ENCODE measurements around the gene WWOX. TPM values are rescaled to one million over a fixed set of nuclear protein-coding genes. Genes with fewer than 3 reads are reported as not detected.

The WWOX gene
- total and polyA plus RNA-seq, 2 of the 8 experiments (the other 6 are each of a cell fraction or from before 2014, with no cell fraction given), result 5.4 to 16.7 TPM

DNA sequence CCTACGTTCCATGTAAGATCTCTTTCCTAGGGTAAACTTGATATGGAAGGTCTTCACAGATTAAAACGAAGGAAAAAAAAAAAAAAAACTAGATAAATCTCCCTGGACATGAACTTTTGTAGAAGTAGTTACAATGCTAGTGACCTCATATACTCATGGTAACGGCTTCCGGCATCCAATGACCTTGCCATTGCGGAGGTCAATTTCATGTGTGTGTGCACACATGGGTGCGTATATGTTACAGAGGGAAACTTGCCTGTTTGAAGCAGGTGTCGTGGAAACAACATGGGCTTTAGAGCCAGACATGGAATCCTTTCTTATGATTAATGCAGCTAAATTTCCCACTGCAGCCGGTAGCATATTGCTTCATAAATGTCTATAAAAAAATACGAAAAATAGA lies 1065.6 kb downstream of the WWOX start (continued):
- TF ChIP-seq JUND (IDR thresholded peaks at IDR 0.05; ENCODE audit: low read length), result no peak
- no peak for TF ChIP-seq HDAC6 (IDR thresholded peaks at IDR 0.05; ENCODE audit: low read depth, low read length)
- TF ChIP-seq CHD2 (IDR thresholded peaks at IDR 0.05; ENCODE audit: low read length), result no peak
- no peak for TF ChIP-seq KDM4A (IDR thresholded peaks at IDR 0.05; ENCODE audit: low read depth, low read length, severe bottlenecking)
- no peak for TF ChIP-seq KDM1A (IDR thresholded peaks at IDR 0.05; ENCODE audit: borderline replicate concordance, low read length)
- TF ChIP-seq YY1 (IDR thresholded peaks at IDR 0.05; ENCODE audit: low read depth, low read length), result no peak
- TF ChIP-seq, protein P1, sequence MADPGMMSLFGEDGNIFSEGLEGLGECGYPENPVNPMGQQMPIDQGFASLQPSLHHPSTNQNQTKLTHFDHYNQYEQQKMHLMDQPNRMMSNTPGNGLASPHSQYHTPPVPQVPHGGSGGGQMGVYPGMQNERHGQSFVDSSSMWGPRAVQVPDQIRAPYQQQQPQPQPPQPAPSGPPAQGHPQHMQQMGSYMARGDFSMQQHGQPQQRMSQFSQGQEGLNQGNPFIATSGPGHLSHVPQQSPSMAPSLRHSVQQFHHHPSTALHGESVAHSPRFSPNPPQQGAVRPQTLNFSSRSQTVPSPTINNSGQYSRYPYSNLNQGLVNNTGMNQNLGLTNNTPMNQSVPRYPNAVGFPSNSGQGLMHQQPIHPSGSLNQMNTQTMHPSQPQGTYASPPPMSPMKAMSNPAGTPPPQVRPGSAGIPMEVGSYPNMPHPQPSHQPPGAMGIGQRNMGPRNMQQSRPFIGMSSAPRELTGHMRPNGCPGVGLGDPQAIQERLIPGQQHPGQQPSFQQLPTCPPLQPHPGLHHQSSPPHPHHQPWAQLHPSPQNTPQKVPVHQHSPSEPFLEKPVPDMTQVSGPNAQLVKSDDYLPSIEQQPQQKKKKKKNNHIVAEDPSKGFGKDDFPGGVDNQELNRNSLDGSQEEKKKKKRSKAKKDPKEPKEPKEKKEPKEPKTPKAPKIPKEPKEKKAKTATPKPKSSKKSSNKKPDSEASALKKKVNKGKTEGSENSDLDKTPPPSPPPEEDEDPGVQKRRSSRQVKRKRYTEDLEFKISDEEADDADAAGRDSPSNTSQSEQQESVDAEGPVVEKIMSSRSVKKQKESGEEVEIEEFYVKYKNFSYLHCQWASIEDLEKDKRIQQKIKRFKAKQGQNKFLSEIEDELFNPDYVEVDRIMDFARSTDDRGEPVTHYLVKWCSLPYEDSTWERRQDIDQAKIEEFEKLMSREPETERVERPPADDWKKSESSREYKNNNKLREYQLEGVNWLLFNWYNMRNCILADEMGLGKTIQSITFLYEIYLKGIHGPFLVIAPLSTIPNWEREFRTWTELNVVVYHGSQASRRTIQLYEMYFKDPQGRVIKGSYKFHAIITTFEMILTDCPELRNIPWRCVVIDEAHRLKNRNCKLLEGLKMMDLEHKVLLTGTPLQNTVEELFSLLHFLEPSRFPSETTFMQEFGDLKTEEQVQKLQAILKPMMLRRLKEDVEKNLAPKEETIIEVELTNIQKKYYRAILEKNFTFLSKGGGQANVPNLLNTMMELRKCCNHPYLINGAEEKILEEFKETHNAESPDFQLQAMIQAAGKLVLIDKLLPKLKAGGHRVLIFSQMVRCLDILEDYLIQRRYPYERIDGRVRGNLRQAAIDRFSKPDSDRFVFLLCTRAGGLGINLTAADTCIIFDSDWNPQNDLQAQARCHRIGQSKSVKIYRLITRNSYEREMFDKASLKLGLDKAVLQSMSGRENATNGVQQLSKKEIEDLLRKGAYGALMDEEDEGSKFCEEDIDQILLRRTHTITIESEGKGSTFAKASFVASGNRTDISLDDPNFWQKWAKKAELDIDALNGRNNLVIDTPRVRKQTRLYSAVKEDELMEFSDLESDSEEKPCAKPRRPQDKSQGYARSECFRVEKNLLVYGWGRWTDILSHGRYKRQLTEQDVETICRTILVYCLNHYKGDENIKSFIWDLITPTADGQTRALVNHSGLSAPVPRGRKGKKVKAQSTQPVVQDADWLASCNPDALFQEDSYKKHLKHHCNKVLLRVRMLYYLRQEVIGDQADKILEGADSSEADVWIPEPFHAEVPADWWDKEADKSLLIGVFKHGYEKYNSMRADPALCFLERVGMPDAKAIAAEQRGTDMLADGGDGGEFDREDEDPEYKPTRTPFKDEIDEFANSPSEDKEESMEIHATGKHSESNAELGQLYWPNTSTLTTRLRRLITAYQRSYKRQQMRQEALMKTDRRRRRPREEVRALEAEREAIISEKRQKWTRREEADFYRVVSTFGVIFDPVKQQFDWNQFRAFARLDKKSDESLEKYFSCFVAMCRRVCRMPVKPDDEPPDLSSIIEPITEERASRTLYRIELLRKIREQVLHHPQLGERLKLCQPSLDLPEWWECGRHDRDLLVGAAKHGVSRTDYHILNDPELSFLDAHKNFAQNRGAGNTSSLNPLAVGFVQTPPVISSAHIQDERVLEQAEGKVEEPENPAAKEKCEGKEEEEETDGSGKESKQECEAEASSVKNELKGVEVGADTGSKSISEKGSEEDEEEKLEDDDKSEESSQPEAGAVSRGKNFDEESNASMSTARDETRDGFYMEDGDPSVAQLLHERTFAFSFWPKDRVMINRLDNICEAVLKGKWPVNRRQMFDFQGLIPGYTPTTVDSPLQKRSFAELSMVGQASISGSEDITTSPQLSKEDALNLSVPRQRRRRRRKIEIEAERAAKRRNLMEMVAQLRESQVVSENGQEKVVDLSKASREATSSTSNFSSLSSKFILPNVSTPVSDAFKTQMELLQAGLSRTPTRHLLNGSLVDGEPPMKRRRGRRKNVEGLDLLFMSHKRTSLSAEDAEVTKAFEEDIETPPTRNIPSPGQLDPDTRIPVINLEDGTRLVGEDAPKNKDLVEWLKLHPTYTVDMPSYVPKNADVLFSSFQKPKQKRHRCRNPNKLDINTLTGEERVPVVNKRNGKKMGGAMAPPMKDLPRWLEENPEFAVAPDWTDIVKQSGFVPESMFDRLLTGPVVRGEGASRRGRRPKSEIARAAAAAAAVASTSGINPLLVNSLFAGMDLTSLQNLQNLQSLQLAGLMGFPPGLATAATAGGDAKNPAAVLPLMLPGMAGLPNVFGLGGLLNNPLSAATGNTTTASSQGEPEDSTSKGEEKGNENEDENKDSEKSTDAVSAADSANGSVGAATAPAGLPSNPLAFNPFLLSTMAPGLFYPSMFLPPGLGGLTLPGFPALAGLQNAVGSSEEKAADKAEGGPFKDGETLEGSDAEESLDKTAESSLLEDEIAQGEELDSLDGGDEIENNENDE (IDR thresholded peaks at IDR 0.05; ENCODE audit: insufficient replicate concordance, low read length), result no peak
- TF ChIP-seq POLR2A (IDR thresholded peaks at IDR 0.05; ENCODE audit: control extremely low read depth in 1 of 2, low read depth in 2 of 2, low read length in 2 of 2), result no peak

Data from H1 (cell line).